H1 (cell line): ENCODE measurements around the gene PAK2. TPM values are rescaled to one million over a fixed set of nuclear protein-coding genes. Genes with fewer than 3 reads are reported as not detected.

ENCODE experiments used
- CTCF ChIA-PET: fragments of 300-600 bp; sonication (Branson Sonifier 250); formaldehyde crosslinking; loops from one replicate; lab custom pipeline; 2021; ENCODE audit not compliant: partially characterized antibody; lab: Charles Lee
- POLR2A ChIA-PET: fragments of 300-600 bp; sonication (Branson Sonifier 250); formaldehyde crosslinking; loops from one replicate; lab custom pipeline; 2021; ENCODE audit warnings: inconsistent platforms; ENCODE audit not compliant: partially characterized antibody; lab: Charles Lee
- DNase-seq, 2 experiments: peaks; one replicate each; pipeline versions ENCODE4 v3.0.0 to v3.0.0-alpha.2; 2010 to 2022; ENCODE audit warnings: low spot score in 2 of 2, low read depth in 1 of 2, mixed read lengths in 1 of 2
- FAIRE-seq: peaks from 2 replicates; lab custom pipeline; 2011; peaks lifted over from hg19 to GRCh38; lab: Jason Lieb, UNC
- H2AFZ ChIP-seq: 2 replicates; pipeline ENCODE4 v1.8.1; 2012; ENCODE audit warnings: low read length, inconsistent platforms
- H2AK5ac ChIP-seq: 2 replicates; pipeline ENCODE4 v1.6.1; 2013; ENCODE audit warnings: low read depth, low read length
- H2BK120ac ChIP-seq: replicated peaks from 2 replicates; pipeline ENCODE3; 2013; ENCODE audit warnings: low read depth, low read length, inconsistent platforms
- H2BK12ac ChIP-seq: 2 replicates; pipeline ENCODE4 v1.6.1; 2013; ENCODE audit warnings: low read depth, low read length
- H2BK15ac ChIP-seq: 2 replicates; pipeline ENCODE4 v1.6.1; 2013; ENCODE audit warnings: low read length
- H2BK20ac ChIP-seq: 2 replicates; pipeline ENCODE4 v1.6.1; 2013; ENCODE audit warnings: low read length
- H2BK5ac ChIP-seq: 2 replicates; pipeline ENCODE4 v1.6.1; 2013; ENCODE audit warnings: low read depth, low read length
- H3K14ac ChIP-seq: 2 replicates; pipeline ENCODE4 v1.6.1; 2013; ENCODE audit warnings: inconsistent platforms; ENCODE audit not compliant: insufficient read length
- H3K18ac ChIP-seq: 2 replicates; pipeline ENCODE4 v1.6.1; 2013; ENCODE audit warnings: low read length; ENCODE audit errors: extremely low read depth
- H3K23ac ChIP-seq: 2 replicates; pipeline ENCODE4 v1.6.1; 2013; ENCODE audit warnings: inconsistent platforms; ENCODE audit not compliant: insufficient read length
- H3K23me2 ChIP-seq: 2 replicates; pipeline ENCODE4 v1.6.1; 2013; ENCODE audit warnings: low read depth, low read length
- H3K27ac ChIP-seq: 2 replicates; pipeline ENCODE4 v1.6.1; 2011; ENCODE audit warnings: low read depth, low read length, inconsistent platforms
- H3K27me3 ChIP-seq, 4 experiments: replicated peaks in 1 of 4; 1 replicate in 1 of 4; 2 replicates in 3 of 4; pipeline versions ENCODE4 v1.6.1 to v1.8.1; 2011 to 2013; ENCODE audit warnings: low read length in 3 of 4, mild to moderate bottlenecking in 3 of 4, inconsistent platforms in 2 of 4, mixed read lengths in 2 of 4, moderate library complexity in 1 of 4; ENCODE audit not compliant: control insufficient read depth in 3 of 4, insufficient read depth in 3 of 4; ENCODE audit errors: extremely low read depth in 1 of 4
- H3K36me3 ChIP-seq, 4 experiments: 2 replicates each; pipeline versions ENCODE4 v1.6.1 to v1.8.1; 2011 to 2013; ENCODE audit warnings: mild to moderate bottlenecking in 4 of 4, low read length in 3 of 4, moderate library complexity in 2 of 4, control low read depth in 1 of 4, inconsistent platforms in 1 of 4; ENCODE audit not compliant: insufficient read depth in 4 of 4, control insufficient read depth in 2 of 4
- H3K4ac ChIP-seq: replicated peaks from 2 replicates; pipeline ENCODE3; 2013; ENCODE audit warnings: low read length, low read depth, mixed read lengths, inconsistent platforms; ENCODE audit not compliant: insufficient read length
- H3K4me1 ChIP-seq, 4 experiments: replicated peaks in 1 of 4; 1 replicate in 1 of 4; 2 replicates in 3 of 4; pipeline versions ENCODE4 v1.6.1 to v1.8.1; 2011 to 2013; ENCODE audit warnings: low read length in 3 of 4, inconsistent platforms in 2 of 4, mixed read lengths in 1 of 4; ENCODE audit not compliant: insufficient read depth in 4 of 4, control insufficient read depth in 3 of 4
- H3K4me2 ChIP-seq, 2 experiments: 2 replicates each; pipeline versions ENCODE4 v1.6.1 to v1.8.1; 2011 to 2013; ENCODE audit warnings: low read depth in 2 of 2, low read length in 2 of 2, control low read depth in 1 of 2, inconsistent platforms in 1 of 2, mild to moderate bottlenecking in 1 of 2; ENCODE audit not compliant: insufficient read depth in 1 of 2
- H3K4me3 ChIP-seq, 4 experiments: fragments of 200-600, 300-600 bp in 1 of 4; sonication (generic), shearing (Covaris generic), sonication (Bioruptor Twin) in 1 of 4; 2 replicates each; pipeline versions ENCODE4 v1.5.1 to v1.8.1; 2011 to 2016; ENCODE audit warnings: low read length in 4 of 4, low read depth in 3 of 4, control low read depth in 2 of 4, inconsistent platforms in 2 of 4, mild to moderate bottlenecking in 2 of 4, mixed read lengths in 1 of 4, moderate library complexity in 1 of 4; ENCODE audit not compliant: insufficient read depth in 2 of 4; ENCODE audit errors: extremely low read depth in 1 of 4
- H3K56ac ChIP-seq: replicated peaks from 2 replicates; pipeline ENCODE3; 2013; ENCODE audit warnings: low read depth, mild to moderate bottlenecking, mixed read lengths, low read length, inconsistent platforms; ENCODE audit not compliant: insufficient read length
- H3K79me1 ChIP-seq: 2 replicates; pipeline ENCODE4 v1.6.1; 2013; ENCODE audit warnings: low read depth, low read length, control low read depth
- H3K79me2 ChIP-seq, 2 experiments: 2 replicates each; pipeline versions ENCODE4 v1.6.1 to v1.8.1; 2012 to 2013; ENCODE audit warnings: low read length in 2 of 2, mild to moderate bottlenecking in 2 of 2, inconsistent platforms in 1 of 2; ENCODE audit not compliant: insufficient read depth in 2 of 2, control insufficient read depth in 1 of 2
- H3K9ac ChIP-seq, 4 experiments: replicated peaks in 1 of 4; 1 replicate in 1 of 4; 2 replicates in 3 of 4; pipeline versions ENCODE4 v1.6.1 to v1.8.1; 2011 to 2013; ENCODE audit warnings: low read depth in 3 of 4, low read length in 3 of 4, control low read depth in 2 of 4, mild to moderate bottlenecking in 2 of 4, moderate library complexity in 2 of 4, inconsistent platforms in 1 of 4; ENCODE audit errors: extremely low read depth in 1 of 4
- H3K9me3 ChIP-seq, 2 experiments: 2 replicates each; pipeline versions ENCODE4 v1.6.1 to v1.8.1; 2012 to 2013; ENCODE audit warnings: mild to moderate bottlenecking in 2 of 2, moderate library complexity in 2 of 2, control low read depth in 1 of 2, inconsistent platforms in 1 of 2, low read depth in 1 of 2, low read length in 1 of 2, mixed read lengths in 1 of 2; ENCODE audit not compliant: insufficient read depth in 2 of 2
- H4K20me1 ChIP-seq, 2 experiments: replicated peaks in 1 of 2; 2 replicates each; pipeline versions ENCODE3 to v1.8.1; 2011 to 2013; ENCODE audit warnings: inconsistent platforms in 2 of 2, low read length in 2 of 2, mild to moderate bottlenecking in 1 of 2; ENCODE audit not compliant: insufficient read depth in 2 of 2, control insufficient read depth in 1 of 2
- H4K5ac ChIP-seq: 2 replicates; pipeline ENCODE4 v1.6.1; 2013; ENCODE audit warnings: low read length, low read depth, mixed read lengths, inconsistent platforms; ENCODE audit not compliant: insufficient read length
- H4K8ac ChIP-seq: 2 replicates; pipeline ENCODE4 v1.8.0; 2013; ENCODE audit warnings: mild to moderate bottlenecking, moderate library complexity, low read length, inconsistent platforms; ENCODE audit not compliant: insufficient read depth; ENCODE audit errors: extremely low read depth
- H4K91ac ChIP-seq: replicated peaks from 2 replicates; pipeline ENCODE3; 2013; ENCODE audit warnings: low read length, mixed read lengths, inconsistent platforms; ENCODE audit not compliant: insufficient read length
- ASH2L ChIP-seq: fragments of 200-600, 300-600 bp; sonication (generic); IDR thresholded peaks from one replicate; pipeline ENCODE4 v1.7.1; 2017; ENCODE audit warnings: low read length
- BRCA1 ChIP-seq: IDR thresholded peaks from 2 replicates; pipeline ENCODE4 v1.6.1; 2012; ENCODE audit warnings: low read depth, low read length, improper control_type of control experiment
- EGR1 ChIP-seq: IDR thresholded peaks from 2 replicates; pipeline ENCODE4 v1.6.1; 2011; ENCODE audit warnings: low read depth, low read length, borderline replicate concordance
- NRF1 ChIP-seq: IDR thresholded peaks from 2 replicates; pipeline ENCODE4 v1.6.1; 2011; ENCODE audit warnings: mild to moderate bottlenecking, low read depth, low read length, improper control_type of control experiment
- SRF ChIP-seq: IDR thresholded peaks from 2 replicates; pipeline ENCODE4 v1.6.1; 2011; ENCODE audit warnings: mild to moderate bottlenecking, low read depth, low read length, moderate library complexity
- WGBS, 2 experiments: shearing (Covaris generic) in 1 of 2; methylation state at CpG; one replicate each; pipeline versions ENCODE4 v1.1.6 to v1.1.7; 2013 to 2015; ENCODE audit warnings: low lambda C conversion rate in 2 of 2, mixed read lengths in 2 of 2, inconsistent platforms in 1 of 2, low coverage in 1 of 2, missing lambda C conversion rate in 1 of 2; ENCODE audit not compliant: insufficient replicate concordance in 2 of 2, insufficient coverage in 1 of 2, insufficient read length in 1 of 2; ENCODE audit errors: extremely low coverage in 1 of 2, missing lambda C conversion rate in 1 of 2; 5-methylcytosine and 5-hydroxymethylcytosine counted together
- polyA plus RNA-seq, 7 experiments: library from polyadenylated mRNA; depleted of rRNA in 3 of 7; stranded (reverse) in 5 of 7; unstranded in 2 of 7; fragments of >200 nt in 5 of 7; fragments of 200-250 nt in 2 of 7; gene quantifications; 1 replicate in 5 of 7; 2 replicates in 1 of 7; 4 replicates in 1 of 7; pipeline versions ENCODE4 v1.2.1 to v1.2.3, GENCODE V29; 2011 to 2013; ENCODE audit warnings: missing spikeins in 2 of 7, mixed read lengths in 2 of 7
- total RNA-seq: library from RNA; stranded (reverse); fragmentation: NEBNext Ultra II Directional; extraction: Animal tissue kit (Norgen Biotek cat#: 25700); gene quantifications from 2 replicates; pipeline ENCODE4 v1.2.1, GENCODE V29; 2021

PAK2 gene
- total and polyA plus RNA-seq, 2 of the 8 experiments (the other 6 are each of a cell fraction or from before 2014, with no cell fraction given), result 13.1 to 60.5 TPM

GRCh38 chr3:196741249-196741889, 1.7 kb downstream of the PAK2 start:
- Histone ChIP-seq H3K79me2 (peaks cover 18 to 64% of the 10 kb centered on the region in 2 experiments), H3K9ac (peak overlapping the region in 2 of 4 experiments; percentile 69 to 95; a peak in 2 of 7 replicates)
- POLR2A ChIA-PET, result interaction anchor here (1.3 to 2.7 kb wide), 6 partner anchors 8 to 143 kb away, joined by 3 to 23 read pairs (median 4); partner anchors contain the start of genes CEP19 and PIGX
- TF ChIP-seq EGR1 (no peak), NRF1 (no peak), ASH2L (no peak), BRCA1 (no peak), SRF (no peak)

More at GRCh38 chr3:196741249-196741889, 1.7 kb downstream of the PAK2 start:
- Histone ChIP-seq H3K79me1 (no peaks in the 10 kb centered on the region), H3K9me3 (no peaks in the 10 kb centered on the region), H2BK120ac (no peak overlapping the region), H4K8ac (no peak overlapping the region), H2BK12ac (no peak overlapping the region), H3K4me3 (peak overlapping the region; percentile 80 to 99 (median 92)), H3K36me3 (no peaks in the 10 kb centered on the region), H4K5ac (no peak overlapping the region), H3K18ac (no peak overlapping the region), H4K91ac (no peak overlapping the region), H3K4me2 (peak overlapping the region; percentile 87 to 88), H2BK5ac (no peak overlapping the region), H3K23ac (no peak overlapping the region), H2AFZ (no peak overlapping the region), H3K4ac (no peak overlapping the region), H3K27ac (no peak overlapping the region), H4K20me1 (peaks cover 0 to 2% of the 10 kb centered on the region in 2 experiments), H2AK5ac (no peak overlapping the region), H3K56ac (no peak overlapping the region), H3K27me3 (no peaks in the 10 kb centered on the region), H2BK20ac (no peak overlapping the region), H3K14ac (no peak overlapping the region), H2BK15ac (no peak overlapping the region), H3K23me2 (peaks cover 3% of the 10 kb centered on the region; the same call in 1 of the 2 replicates), H3K4me1 (peaks cover 0 to 4% (median 0%) of the 10 kb centered on the region in 4 experiments; a peak in 2 of 7 replicates)
- CTCF ChIA-PET, result interaction anchor here (0.6 to 1.2 kb wide), 2 partner anchors 29 to 62 kb away, joined by 3 to 4 read pairs; partner anchors contain the start of genes CEP19 and PIGX
- FAIRE-seq, result no peak
- WGBS, 2 experiments, result 69% methylated on average over 5 of the region's 5 CpGs; no CpG with 5 or more reads in 1 of the 2 experiments
- no peak for DNase-seq
